ENCODE measurements around the gene PAF1.

The PAF1 gene

DNA sequence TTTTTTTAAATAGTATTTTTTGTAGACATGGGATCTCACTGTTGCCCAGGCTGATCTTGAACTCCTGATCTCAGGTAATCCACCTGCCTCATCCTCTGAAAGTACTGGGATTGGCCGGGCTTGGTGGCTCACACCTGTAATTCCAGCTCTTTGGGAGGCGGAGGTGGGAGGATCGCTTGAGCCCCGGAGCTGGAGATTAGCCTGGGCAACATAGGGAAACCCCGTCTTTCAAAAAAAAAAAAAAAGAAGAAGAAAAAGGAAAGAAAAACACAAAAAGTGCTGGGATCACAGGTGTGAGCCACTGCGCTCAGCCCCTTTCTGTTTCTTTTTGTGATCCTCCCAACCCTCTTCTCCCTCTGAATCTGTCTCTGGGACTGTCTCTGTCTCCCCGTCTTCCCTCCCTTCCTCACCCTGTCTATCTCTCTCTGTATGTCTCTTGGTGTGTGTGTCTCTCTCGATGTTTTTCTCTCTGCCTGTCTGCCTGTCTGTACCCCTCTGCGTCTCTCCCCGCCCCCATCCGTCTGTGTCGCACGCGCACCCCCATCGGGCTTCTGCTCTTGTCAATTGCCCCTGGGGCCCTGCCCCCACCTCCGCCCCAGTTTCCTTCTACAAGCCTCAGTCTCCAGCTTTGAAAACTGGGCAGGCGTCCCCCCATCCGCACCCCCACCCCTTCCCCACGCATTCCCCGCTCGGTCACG lies 15.2 kb upstream of the PAF1 start:
- no peak for DNase-seq (ENCODE audit: low spot score)

DNA sequence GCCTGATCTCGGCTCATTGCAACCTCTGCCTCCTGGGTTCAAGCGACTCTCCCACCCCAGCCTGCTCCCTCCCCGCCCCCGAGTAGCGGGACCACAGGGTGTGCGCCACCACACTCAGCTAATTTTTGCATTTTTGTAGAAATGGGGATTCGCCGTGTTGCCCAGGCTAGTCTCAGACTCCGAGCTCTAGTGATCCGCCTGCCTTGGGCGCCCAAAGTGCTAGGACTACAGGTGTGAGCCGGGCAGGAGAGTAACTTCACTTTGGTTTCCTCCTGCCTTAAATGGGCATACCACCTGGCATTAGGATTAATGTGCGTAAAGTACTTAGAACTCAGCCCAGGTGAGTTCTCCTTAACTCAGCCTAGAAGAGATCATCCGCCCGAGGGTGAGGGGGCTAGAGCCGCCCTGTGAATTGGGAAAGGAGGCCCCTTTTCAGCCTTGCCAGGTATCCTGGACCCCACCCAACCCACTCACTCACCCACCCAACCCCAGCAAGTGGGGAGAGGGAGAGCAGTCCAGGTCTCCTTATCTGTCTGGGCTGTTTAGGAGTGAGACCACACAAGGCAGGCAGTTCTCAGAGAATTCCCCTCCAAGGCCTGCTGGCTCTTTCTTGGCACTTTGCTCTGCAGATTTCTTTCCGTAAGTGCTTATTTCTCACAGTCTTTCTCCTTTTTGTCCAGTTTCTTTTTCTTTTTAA lies 14.5 kb upstream of the PAF1 start:
- no peak for DNase-seq (ENCODE audit: low spot score)

GRCh38 chr19:39403331-39404312 lies 12.7 kb upstream of the PAF1 start:
- peak; percentile 95 for DNase-seq (ENCODE audit: low spot score)

GRCh38 chr19:39402346-39403300 lies 11.7 kb upstream of the PAF1 start:
- DNase-seq (ENCODE audit: low spot score): peak; percentile 87

DNA sequence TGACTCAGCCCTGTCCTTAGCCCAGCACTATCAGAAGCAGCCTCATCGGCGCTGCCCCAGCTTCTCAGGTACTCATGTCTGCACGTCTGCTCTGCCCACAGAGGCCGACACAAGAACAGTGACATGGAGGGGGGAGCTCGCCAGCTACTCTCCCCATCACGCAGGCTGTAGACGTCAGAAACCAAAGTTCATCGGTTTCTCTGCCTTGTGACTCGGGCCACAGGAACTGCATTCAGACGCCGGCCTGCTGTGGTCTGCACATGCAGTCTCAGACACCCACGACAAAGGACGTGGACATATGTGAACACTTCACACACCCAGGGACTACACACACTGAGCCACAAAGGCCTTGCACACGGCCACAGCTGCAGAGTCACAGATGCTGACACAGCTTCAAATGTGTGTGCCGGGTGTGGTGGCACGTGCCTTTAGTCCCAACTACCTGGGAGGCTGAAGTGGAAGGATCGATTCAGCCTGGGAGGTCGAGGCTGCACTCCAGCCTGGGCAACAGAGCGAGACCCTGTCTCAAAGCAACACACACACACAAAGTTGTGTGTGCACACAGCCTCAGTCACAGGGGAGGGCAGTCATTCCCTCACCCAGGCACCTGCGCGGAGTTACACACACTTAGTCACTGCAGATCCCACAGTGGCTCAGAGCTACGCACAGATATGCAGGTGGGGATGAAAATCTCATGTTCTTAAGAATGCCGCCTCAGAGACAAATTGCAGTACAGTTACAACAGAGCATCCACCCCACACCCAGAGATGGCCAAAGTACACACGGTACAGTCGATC lies 10.8 kb upstream of the PAF1 start:
- peak; percentile 53 for DNase-seq (ENCODE audit: low spot score)

DNA sequence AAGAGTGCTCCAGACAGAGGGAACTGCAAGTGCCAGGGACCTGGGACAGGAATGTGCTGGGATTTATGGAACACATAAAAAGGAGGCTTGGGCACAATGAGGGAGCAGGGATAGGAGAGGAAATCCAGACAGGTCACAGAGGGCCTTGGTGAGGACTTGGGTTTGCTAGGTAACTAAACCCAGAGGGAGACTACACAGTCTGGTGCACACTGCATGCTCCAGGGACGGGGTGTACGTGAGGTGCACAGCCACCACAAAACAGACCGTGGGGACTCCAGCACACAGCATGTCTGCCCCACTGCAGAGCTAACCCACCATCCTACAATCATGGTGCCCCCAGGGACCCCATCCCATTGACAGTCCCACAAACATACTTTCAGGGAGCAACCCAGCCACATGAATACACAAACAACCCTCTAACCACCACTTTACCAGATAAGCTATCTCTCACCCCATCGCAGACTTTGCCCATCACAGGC lies 10.2 kb upstream of the PAF1 start:
- no peak for DNase-seq (ENCODE audit: low spot score)

GRCh38 chr19:39400061-39400460 lies 9.2 kb upstream of the PAF1 start:
- no peak for DNase-seq (ENCODE audit: low spot score)

DNA sequence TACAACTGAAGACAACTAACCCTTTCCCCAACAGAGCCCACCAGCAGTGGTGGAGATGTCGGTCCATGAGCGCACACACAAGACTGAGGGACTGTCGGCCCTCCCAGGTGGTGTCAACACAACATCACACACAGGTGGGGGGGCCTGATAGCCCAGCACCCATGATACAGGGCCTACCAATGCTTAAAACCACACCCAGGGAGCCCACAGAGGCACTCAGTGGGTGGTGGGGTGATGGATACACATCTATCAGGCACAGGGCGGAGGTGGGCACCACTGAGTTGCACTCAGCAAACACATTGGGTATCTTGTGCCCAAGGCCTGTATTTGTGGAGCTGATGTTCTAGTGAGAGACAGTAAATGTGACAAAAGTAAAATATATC lies 8.8 kb upstream of the PAF1 start:
- DNase-seq (ENCODE audit: low spot score): no peak

GRCh38 chr19:39398297-39398864 lies 7.5 kb upstream of the PAF1 start:
- peak; percentile 68 for DNase-seq (ENCODE audit: low spot score)

- DNase-seq (ENCODE audit: low spot score): peak; percentile 89
These were observed 6.7 kb upstream of the PAF1 start for GRCh38 chr19:39397360-39398296.

- peak; percentile 45 for DNase-seq (ENCODE audit: low spot score)
These were observed 505 bp downstream of the PAF1 start for GRCh38 chr19:39390451-39390750.

DNA sequence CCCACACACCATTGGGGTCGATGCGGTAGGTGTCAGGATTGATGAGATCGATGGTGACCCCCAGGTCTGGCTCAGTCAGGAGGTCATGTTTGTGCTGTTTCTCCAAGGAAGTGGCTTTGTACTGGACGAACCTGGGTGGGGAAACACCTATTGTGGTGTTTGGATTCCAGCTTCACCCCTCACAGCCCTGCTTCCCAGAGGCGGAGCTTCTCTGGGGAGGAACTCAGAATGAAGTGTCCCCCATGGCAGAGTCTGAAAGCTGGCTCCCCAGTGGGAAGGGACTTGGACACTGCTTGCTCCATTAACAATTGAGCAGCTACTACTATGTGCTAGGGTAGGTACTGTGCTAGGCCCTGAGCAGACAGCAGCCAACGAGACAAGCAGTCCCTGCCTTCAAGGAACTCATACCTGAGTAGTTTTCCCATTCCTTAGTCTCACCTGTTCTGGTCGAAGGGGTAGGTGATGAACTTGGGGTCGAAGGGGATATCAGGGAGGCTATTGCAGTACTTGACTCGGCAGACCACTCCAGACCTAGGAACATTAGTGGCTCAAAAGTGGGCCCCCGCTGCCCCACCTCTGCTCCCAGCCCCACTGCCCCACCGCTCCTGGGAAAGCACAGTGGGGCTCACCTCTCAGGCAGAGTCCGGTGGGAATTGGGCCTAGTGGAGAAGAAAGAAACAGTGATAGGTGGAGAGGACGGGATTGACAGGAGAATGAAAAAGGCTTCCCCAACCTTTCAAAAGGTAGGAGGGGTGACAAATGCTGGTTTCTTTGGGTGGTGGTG lies 1.1 kb downstream of the PAF1 start:
- DNase-seq (ENCODE audit: low spot score): no peak

DNA sequence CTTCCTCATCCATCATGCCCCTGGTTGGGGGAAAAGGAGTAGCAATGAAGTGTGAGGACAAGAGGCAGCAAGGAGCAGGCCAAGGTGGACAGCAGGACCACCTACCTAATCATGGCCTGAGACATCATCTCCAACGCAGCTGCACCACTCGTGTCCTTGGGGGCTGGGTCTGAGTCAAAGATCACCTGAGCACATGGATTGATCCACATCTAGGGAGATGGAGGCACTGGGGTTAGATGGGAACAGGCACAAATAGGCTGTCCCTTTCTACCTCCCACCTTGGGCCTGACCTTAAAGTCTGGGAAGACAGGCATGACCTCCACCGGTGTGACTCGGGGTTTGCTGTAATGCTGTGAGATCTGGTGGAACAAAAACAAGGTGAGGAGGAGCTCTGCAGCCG lies 2.2 kb downstream of the PAF1 start:
- DNase-seq (ENCODE audit: low spot score): no peak

GRCh38 chr19:39386557-39386956 lies 4.3 kb downstream of the PAF1 start:
- DNase-seq (ENCODE audit: low spot score): no peak

DNA sequence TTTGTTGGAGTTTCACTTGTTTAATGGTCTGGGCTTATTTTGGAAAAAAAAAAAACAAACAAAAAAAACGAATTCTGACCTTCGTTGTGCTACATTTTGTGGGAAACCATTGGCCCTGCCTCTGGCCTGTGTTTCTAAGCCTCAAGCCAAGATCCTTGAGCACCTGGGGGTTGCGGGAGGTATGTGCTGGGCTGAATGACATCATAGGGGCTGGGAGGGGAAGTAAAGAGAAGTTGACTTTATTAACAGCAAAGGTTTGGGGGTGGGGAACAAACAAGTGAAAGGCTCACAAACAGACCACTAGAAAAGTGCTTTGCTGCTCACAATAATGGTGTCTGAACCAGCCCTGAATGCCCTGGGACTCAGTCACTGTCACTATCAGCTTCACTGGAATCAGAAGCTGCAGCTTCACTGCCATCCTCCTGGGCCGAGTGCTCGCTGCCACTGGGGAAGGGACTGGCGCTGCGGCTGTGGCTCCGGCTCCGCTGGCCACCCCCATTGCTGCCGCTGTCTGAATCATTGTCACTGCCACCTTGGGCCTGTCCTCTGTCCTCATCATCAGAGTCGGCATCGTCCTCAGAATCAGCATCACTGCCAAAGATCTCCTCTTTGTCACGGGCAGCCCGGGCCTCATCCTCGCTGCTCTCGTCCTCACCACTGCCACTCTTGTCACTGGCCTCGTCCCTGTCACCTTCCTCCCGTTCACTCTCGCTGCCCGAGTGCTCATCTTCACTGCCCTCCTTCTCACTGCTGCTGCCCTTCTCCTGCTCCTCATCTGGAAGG lies 5.1 kb downstream of the PAF1 start:
- no peak for DNase-seq (ENCODE audit: low spot score)

DNA sequence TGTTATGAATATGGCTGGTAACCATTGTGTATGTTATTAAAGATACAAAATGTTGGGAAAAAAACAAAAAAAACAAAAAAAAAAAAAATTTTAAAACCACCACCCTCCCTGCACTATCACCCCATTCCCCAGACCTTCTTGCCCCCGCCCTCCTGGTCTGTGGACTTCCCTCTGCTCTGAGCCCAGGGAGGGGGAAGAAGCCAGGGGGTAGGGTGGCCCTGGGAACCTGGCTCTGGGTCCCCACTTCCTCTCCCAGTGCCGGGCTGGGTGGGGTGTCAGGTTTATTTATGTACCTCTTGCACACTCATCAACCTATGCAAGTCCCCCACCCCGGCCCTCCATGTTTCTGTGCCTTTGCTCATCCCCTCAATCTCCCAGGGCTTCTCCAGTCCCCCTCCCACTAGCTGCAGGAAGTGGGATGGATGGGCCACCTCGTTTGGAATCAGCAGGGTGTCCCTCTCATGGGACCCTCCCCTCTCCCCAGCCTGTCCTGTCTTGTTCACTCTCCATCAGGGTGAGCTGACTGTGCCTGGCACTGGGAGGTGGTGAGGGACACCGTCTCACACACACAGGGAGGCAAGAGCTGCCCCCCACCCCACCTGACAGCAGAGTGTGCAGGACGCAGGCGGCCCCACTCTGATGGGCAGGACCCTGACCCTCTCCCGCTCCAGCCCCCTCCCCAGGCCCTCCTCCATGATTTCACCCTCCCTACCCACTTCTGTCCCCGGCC lies 5.9 kb downstream of the PAF1 start:
- no peak for DNase-seq (ENCODE audit: low spot score)
